Kidney (tissue), 14 donors: ENCODE measurements around the gene B9D2. TPM values are rescaled to one million over a fixed set of nuclear protein-coding genes. Genes with fewer than 3 reads are reported as not detected.

Experiments
- DNase-seq, 5 donors: peaks; one replicate each; pipeline ENCODE4 v3.0.0-alpha.2; 2013 to 2020
- FAIRE-seq: peaks from 2 replicates; lab custom pipeline; 2012; peaks lifted over from hg19 to GRCh38; lab: Jason Lieb, UNC
- H3K27ac ChIP-seq, 2 donors: one replicate each; pipeline ENCODE4 v1.7.0; 2013; ENCODE audit warnings: low read depth in 2 of 2, low read length in 2 of 2, inconsistent platforms in 1 of 2
- H3K27me3 ChIP-seq: one replicate; pipeline ENCODE4 v1.7.1; 2013; ENCODE audit warnings: low read length, inconsistent platforms; ENCODE audit not compliant: control insufficient read depth, insufficient read depth
- H3K36me3 ChIP-seq, 3 donors: one replicate each; pipeline versions ENCODE4 v1.7.0 to v1.7.1; 2013; ENCODE audit warnings: low read length in 3 of 3, control low read depth in 1 of 3, inconsistent platforms in 1 of 3; ENCODE audit not compliant: insufficient read depth in 3 of 3, control insufficient read depth in 2 of 3
- H3K4me1 ChIP-seq, 3 donors: one replicate each; pipeline versions ENCODE4 v1.7.0 to v1.7.1; 2013; ENCODE audit warnings: low read length in 3 of 3, inconsistent platforms in 1 of 3, low read depth in 1 of 3; ENCODE audit not compliant: control insufficient read depth in 2 of 3, insufficient read depth in 2 of 3
- H3K4me3 ChIP-seq, 3 donors: one replicate each; pipeline versions ENCODE4 v1.7.0 to v1.8.1; 2013; ENCODE audit warnings: low read length in 3 of 3, control low read depth in 1 of 3, inconsistent platforms in 1 of 3
- H3K9ac ChIP-seq, 3 donors: one replicate each; pipeline versions ENCODE4 v1.7.0 to v1.7.1; 2013; ENCODE audit warnings: low read length in 3 of 3, control low read depth in 1 of 3, inconsistent platforms in 1 of 3
- H3K9me3 ChIP-seq, 3 donors: one replicate each; pipeline versions ENCODE4 v1.7.0 to v1.7.1; 2013; ENCODE audit warnings: low read length in 3 of 3, control low read depth in 1 of 3, inconsistent platforms in 1 of 3; ENCODE audit not compliant: control insufficient read depth in 2 of 3, insufficient read depth in 1 of 3
- intact Hi-C: fragments of 100-400 bp; cut with DNase I; formaldehyde crosslinking; loops from one replicate; pipeline ENCODE4 v1.11.1; 2022
- polyA plus RNA-seq: library from polyadenylated mRNA; stranded (reverse); fragments of 350-450 nt; fragmentation: Illumina TruSeq; extraction: RNeasy Lipid Tissue Mini Kit (QIAGEN cat#74804); gene quantifications from one replicate; pipeline ENCODE4 v1.2.3, GENCODE V29; 2014; ENCODE audit warnings: low read depth, low replicate concordance; ENCODE audit not compliant: insufficient read depth
- total RNA-seq: library from RNA; stranded (reverse); fragmentation: NEBNext Ultra II Directional; extraction: Animal tissue kit (Norgen Biotek cat#: 25700); gene quantifications from one replicate; pipeline ENCODE4 v1.2.1, GENCODE V29; 2021
- TF ChIP-seq, protein P1 (sequence below): IDR thresholded peaks from 3 replicates; pipeline ENCODE4 v1.5.1; 2012; ENCODE audit warnings: mild to moderate bottlenecking, moderate library complexity, borderline replicate concordance; ENCODE audit not compliant: insufficient read depth; ENCODE audit errors: extremely low read depth
- donor health status: control.
- donor health status: control.
- donor health status: control.
- donor health status: control.
- donor health status: control.
- donor health status: DM: yes; HTN: yes; CAD: no.
- donor health status: Normal renal cell carcinoma (clear cell type).

Gene B9D2
- total and polyA plus RNA-seq, 2 donors from 2014 or later: 12.6 to 15.7 TPM

DNA sequence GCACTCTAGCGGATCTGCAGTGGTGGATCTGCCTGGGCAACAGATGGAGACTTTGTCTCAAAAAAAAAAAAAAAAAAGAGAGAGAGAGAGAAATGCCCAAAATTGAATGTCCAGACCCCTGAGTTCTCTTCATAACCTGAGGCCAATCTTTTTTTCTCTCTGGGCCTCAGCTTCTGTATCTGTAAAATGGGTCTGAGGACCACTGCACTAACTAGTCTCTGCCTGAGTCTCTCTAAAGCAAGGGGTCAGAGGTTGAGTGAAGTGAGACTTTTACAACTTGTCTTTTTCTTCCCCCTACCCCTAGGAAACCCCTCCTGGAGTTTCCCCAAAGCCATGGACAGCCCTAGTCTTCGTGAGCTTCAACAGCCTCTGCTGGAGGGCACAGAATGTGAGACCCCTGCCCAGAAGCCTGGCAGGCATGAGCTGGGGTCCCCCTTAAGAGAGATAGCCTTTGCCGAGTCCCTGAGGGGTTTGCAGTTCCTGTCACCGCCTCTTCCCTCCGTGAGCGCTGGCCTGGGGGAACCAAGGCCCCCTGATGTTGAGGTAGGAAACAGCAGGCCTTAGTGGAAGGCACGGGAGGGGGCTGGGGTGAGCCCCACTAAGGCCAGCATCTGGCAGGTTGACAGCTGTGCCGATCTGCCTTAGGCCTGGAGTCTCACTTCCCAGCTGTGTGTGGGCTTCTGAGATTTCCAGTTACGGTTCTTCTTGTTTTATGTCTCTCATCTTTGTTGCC lies 14.2 kb upstream of the B9D2 start:
- no peaks in the 10 kb centered on the region for H3K27me3 ChIP-seq
- no peak for FAIRE-seq

DNA sequence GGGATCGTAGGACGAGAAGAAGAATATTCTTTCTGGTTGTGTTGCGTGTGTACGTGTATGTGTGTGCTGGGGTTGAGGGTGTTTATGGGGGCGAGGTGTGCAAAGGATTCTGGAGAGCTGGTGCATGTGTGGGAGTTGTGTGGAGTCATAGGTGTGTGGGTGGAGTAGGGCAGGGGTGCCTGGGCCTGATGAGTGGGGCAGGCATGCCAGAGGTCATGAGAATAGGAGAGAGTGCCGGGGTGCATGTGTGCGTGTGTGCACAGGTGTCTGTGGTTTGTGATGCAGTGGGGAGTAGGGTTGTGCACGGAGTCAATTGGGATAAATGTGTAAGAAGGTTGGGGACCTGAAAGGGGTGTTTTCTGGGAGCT lies 13.0 kb upstream of the B9D2 start:
- H3K4me1 ChIP-seq: peaks cover 0 to 15% (median 2%) of the 10 kb centered on the region in 3 donors
- no peaks in the 10 kb centered on the region for H3K36me3 ChIP-seq
- H3K9ac ChIP-seq: peak overlapping the region in 1 of 3 donors; percentile 5
- peak overlapping the region; percentile 36 to 51 for H3K27ac ChIP-seq
- H3K9me3 ChIP-seq: no peaks in the 10 kb centered on the region
- no peaks in the 10 kb centered on the region for H3K27me3 ChIP-seq
- FAIRE-seq (no peak), DNase-seq (no peak)
- H3K4me3 ChIP-seq: peak overlapping the region in 2 of 3 donors; percentile 68 to 72
- intact Hi-C loops: no loop called here
- TF ChIP-seq, protein P1, sequence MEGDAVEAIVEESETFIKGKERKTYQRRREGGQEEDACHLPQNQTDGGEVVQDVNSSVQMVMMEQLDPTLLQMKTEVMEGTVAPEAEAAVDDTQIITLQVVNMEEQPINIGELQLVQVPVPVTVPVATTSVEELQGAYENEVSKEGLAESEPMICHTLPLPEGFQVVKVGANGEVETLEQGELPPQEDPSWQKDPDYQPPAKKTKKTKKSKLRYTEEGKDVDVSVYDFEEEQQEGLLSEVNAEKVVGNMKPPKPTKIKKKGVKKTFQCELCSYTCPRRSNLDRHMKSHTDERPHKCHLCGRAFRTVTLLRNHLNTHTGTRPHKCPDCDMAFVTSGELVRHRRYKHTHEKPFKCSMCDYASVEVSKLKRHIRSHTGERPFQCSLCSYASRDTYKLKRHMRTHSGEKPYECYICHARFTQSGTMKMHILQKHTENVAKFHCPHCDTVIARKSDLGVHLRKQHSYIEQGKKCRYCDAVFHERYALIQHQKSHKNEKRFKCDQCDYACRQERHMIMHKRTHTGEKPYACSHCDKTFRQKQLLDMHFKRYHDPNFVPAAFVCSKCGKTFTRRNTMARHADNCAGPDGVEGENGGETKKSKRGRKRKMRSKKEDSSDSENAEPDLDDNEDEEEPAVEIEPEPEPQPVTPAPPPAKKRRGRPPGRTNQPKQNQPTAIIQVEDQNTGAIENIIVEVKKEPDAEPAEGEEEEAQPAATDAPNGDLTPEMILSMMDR: no peak

More for the DNA sequence above, 14.2 kb upstream of the B9D2 start:
- DNase-seq: peak in 1 of 5 donors; percentile 39
- H3K27ac ChIP-seq: no peak overlapping the region
- no peak overlapping the region for H3K4me3 ChIP-seq
- TF ChIP-seq, protein P1: no peak
- H3K9ac ChIP-seq: no peak overlapping the region
- intact Hi-C loops: no loop called here
- peaks cover 0 to 15% (median 2%) of the 10 kb centered on the region in 3 donors for H3K4me1 ChIP-seq
- H3K36me3 ChIP-seq: no peaks in the 10 kb centered on the region
- no peaks in the 10 kb centered on the region for H3K9me3 ChIP-seq

DNA sequence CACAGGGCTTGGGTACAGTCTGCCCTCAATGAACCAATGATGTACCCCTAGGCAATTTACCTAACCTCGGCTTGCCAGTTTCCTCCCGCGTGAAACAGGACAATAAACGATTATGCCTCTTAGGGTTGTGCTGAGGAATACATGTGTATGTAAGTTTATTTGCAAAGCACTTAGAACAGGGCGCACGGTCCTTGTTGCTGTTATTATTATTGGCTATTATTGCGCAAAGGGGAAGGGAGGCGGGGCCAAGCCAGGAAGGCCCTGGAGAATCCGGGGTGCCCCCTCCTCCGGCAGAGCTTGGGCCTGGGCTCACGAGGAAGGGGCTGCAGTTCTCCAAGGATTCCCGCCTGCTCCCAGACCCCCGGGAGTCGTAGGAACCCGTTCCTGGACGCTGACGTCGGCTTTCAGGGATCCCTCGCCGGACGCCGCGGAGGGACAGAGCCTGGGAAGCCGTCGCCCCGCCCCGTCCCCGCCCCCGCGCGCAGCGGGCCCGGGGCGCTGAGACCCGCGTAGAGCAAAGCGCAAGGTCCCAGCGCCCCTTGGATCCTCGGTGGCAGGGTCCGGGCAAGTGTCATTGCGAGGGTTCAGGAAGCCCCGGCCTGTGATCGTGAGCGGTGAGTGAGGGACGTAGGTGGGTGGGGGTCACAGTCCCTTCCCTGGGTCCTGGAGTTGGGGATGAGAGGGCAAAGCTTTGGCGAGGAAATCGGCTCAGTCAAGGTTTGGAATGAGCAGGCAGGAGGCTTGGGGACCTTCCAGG lies 12.5 kb upstream of the B9D2 start, which contains the start of gene TMEM91:
Gene TMEM91 (plus strand): TSS at position 293 of the 757 bp plus-strand sequence. CDS start 1,777 bp downstream, outside the sequence.
- Histone ChIP-seq H3K4me3 (peak within 1 kb of the TSS; percentile 52 to 72 (median 68)), H3K4me1 (peaks cover 0 to 15% (median 2%) of the 10 kb centered on the region in 3 donors), H3K27ac (peak within 1 kb of the TSS; percentile 36 to 51), H3K9me3 (no peaks in the 10 kb centered on the region), H3K36me3 (no peaks in the 10 kb centered on the region), H3K9ac (peak within 1 kb of the TSS in 2 of 3 donors; percentile 5 to 24), H3K27me3 (no peaks in the 10 kb centered on the region)
- FAIRE-seq (no peak), DNase-seq (peak; percentile 54 to 80 (median 78))
- TF ChIP-seq, protein P1: no peak
- intact Hi-C loops: no loop called here
